ENCODE data around the gene PVALEF. TPM values are rescaled to one million over a fixed set of nuclear protein-coding genes. Genes with fewer than 3 reads are reported as not detected.

Gene PVALEF
- total RNA-seq, 1 experiment from 2014 or later: not detected

DNA sequence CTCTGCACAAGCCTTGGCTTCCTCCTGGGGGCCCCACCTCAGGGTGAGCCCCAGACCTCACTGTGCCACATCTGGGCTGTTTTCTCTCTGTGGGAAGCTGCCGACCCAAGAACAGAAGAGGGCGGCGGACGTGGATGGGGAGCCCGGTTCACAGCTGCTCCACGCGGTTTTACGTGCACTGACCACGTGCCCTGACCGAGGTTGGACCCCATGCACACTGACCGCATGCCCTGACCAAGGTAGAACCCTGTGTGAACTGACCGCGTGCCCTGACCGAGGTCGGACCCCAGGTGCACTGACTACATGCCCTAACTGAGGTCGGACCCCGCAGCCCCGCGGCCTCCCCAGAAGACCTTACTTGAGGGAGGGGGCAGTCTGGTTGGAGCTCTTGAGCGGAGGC, 37.8 kb downstream of the PVALEF start:
- Histone ChIP-seq H2BK120ac (ENCODE audit: low read depth, low read length, poor library complexity, severe bottlenecking) (no peak overlapping the region), H3K56ac (ENCODE audit: insufficient read length, low read depth, low read length) (no peak overlapping the region), H4K20me1 (ENCODE audit: control insufficient read depth, insufficient read depth, insufficient read length) (no peaks in the 10 kb centered on the region), H2AK5ac (ENCODE audit: insufficient read length, low read length) (no peak overlapping the region), H3K79me1 (ENCODE audit: insufficient read depth, low read depth, low read length, poor library complexity, severe bottlenecking) (no peaks in the 10 kb centered on the region), H4K91ac (ENCODE audit: insufficient read length, low read depth, low read length) (no peak overlapping the region), H3K9me3 (ENCODE audit: control insufficient read depth, low read depth, low read length) (no peaks in the 10 kb centered on the region), H3K9ac (ENCODE audit: extremely low read depth, insufficient read length, low read length) (no peak overlapping the region), H4K8ac (replicated peaks; ENCODE audit: insufficient read length, low read depth, low read length) (no peak overlapping the region), H3K79me2 (ENCODE audit: insufficient read depth, low read length) (no peaks in the 10 kb centered on the region), H2BK5ac (ENCODE audit: insufficient read length, low read length) (no peak overlapping the region), H2AFZ (ENCODE audit: low read length) (no peak overlapping the region), H3K27ac (ENCODE audit: insufficient read length, low read depth, low read length) (no peak overlapping the region), H2BK12ac (ENCODE audit: insufficient read length, low read depth, low read length) (no peak overlapping the region), H2BK15ac (ENCODE audit: low read depth, low read length) (no peak overlapping the region), H3K4ac (ENCODE audit: low read depth, low read length) (no peak overlapping the region), H3K4me2 (ENCODE audit: insufficient read depth, insufficient read length, low read length) (no peak overlapping the region), H2BK20ac (ENCODE audit: low read depth, low read length, poor library complexity, severe bottlenecking) (no peak overlapping the region), H3K14ac (ENCODE audit: insufficient read depth, low read length) (no peak overlapping the region), H4K5ac (ENCODE audit: insufficient read length, low read depth, low read length) (no peak overlapping the region), H3K27me3 (ENCODE audit: insufficient read depth, low read length) (no peaks in the 10 kb centered on the region), H3K4me1 (ENCODE audit: insufficient read depth, low read length) (no peaks in the 10 kb centered on the region), H3T11ph (ENCODE audit: low read length) (no peak overlapping the region), H3K18ac (ENCODE audit: insufficient read length, low read depth, low read length) (no peak overlapping the region), H3K23ac (ENCODE audit: insufficient read length, low read depth, low read length) (no peak overlapping the region), H3K23me2 (ENCODE audit: insufficient read length, low read depth, low read length, poor library complexity, severe bottlenecking) (no peaks in the 10 kb centered on the region)
- H3K4me1 Mint-ChIP-seq: peaks cover 3% of the 10 kb centered on the region in 2 experiments; a peak in 2 of 4 replicates
- H3K4me3 Mint-ChIP-seq: no peak overlapping the region
- H3K9me3 Mint-ChIP-seq: no peaks in the 10 kb centered on the region
- TF ChIP-seq CTCF (conservative IDR thresholded peaks at IDR 0.05): no peak
- no peak overlapping the region for H3K27ac Mint-ChIP-seq
- peaks cover 0 to 42% (median 19%) of the 10 kb centered on the region in 3 experiments; a peak in 5 of 7 replicates for H3K36me3 Mint-ChIP-seq (ENCODE audit: insufficient read depth in 1 of 3, low read depth in 3 of 3)
- DNase-seq: no peak
- no peaks in the 10 kb centered on the region for H3K27me3 Mint-ChIP-seq (ENCODE audit: low read depth)
- no CpG with 5 or more reads among the region's 20 CpGs for WGBS (ENCODE audit: extremely low coverage, insufficient read length, low lambda C conversion rate)

Measured in H9 (cell line).